HCT116 (cell line): ENCODE measurements around the gene EPN1. TPM values are rescaled to one million over a fixed set of nuclear protein-coding genes. Genes with fewer than 3 reads are reported as not detected.

ENCODE experiments used
- ATAC-seq: fragments of 200-7000 bp; cut with Tn5 transposase; 2 replicates; pipeline ENCODE4 v1.9.1; 2020; ENCODE audit warnings: mild to moderate bottlenecking, moderate library complexity
- BruUV-seq: library from RNA; stranded (reverse); fragments of 400-500 nt; replicated peaks from 2 replicates; lab custom pipeline; 2021; lab: Mats Ljungman, UMichigan
- CTCF ChIA-PET: fragments of 300-600 bp; sonication (Branson Sonifier 250); formaldehyde crosslinking; loops from one replicate; lab custom pipeline; 2021; ENCODE audit warnings: antibody characterized with exemption; lab: Charles Lee
- POLR2A ChIA-PET: fragments of 300-600, 350-600 bp; sonication (Branson Sonifier 250); formaldehyde crosslinking; loops from one replicate; lab custom pipeline; 2021; ENCODE audit warnings: antibody characterized with exemption; lab: Charles Lee
- RAD21 ChIA-PET, 2 experiments: fragments of 300-600 bp; sonication (Branson Sonifier 250); formaldehyde crosslinking; loops; one replicate each; lab custom pipeline; 2023; ENCODE audit warnings: low total read pairs in 2 of 2; ENCODE audit not compliant: uncharacterized antibody in 2 of 2, unreplicated experiment in 2 of 2, low non-redundant PET in 1 of 2; lab: Charles Lee
- DNase-seq: peaks from one replicate; pipeline ENCODE4 v3.0.0-alpha.2; 2010; ENCODE audit warnings: low read depth, low spot score
- H2AFZ ChIP-seq: fragments of 200-600 bp; shearing (Covaris generic), sonication (generic); 2 replicates; pipeline ENCODE4 v1.6.1; 2017; ENCODE audit warnings: low read depth, mixed run types, mixed read lengths, antibody characterized with exemption, low read length; ENCODE audit not compliant: poor library complexity, severe bottlenecking
- H3K27ac ChIP-seq: 2 replicates; pipeline ENCODE4 v1.5.1; 2012; ENCODE audit warnings: low read depth, low read length
- H3K27me3 ChIP-seq: fragments of 200-600 bp; sonication (generic); 2 replicates; pipeline ENCODE4 v1.6.1; 2016; ENCODE audit warnings: mixed run types, low read length, mixed read lengths; ENCODE audit not compliant: insufficient read depth
- H3K36me3 ChIP-seq, 2 experiments: fragments of 200-500 bp in 1 of 2; fragments of 200-600 bp in 1 of 2; sonication (Bioruptor generic) in 1 of 2; sonication (generic) in 1 of 2; 2 replicates each; pipeline versions ENCODE4 v1.5.1 to v1.6.1; 2014 to 2016; ENCODE audit warnings: low read length in 2 of 2, inconsistent platforms in 1 of 2, mixed read lengths in 1 of 2, mixed run types in 1 of 2; ENCODE audit not compliant: insufficient read depth in 2 of 2, control insufficient read depth in 1 of 2
- H3K4me1 ChIP-seq, 2 experiments: fragments of 200-600 bp in 1 of 2; sonication (generic) in 1 of 2; 2 replicates each; pipeline versions ENCODE4 v1.5.1 to v1.6.1; 2012 to 2017; ENCODE audit warnings: low read length in 2 of 2, inconsistent platforms in 1 of 2, mild to moderate bottlenecking in 1 of 2, mixed read lengths in 1 of 2, mixed run types in 1 of 2, moderate library complexity in 1 of 2; ENCODE audit not compliant: insufficient read depth in 2 of 2, control insufficient read depth in 1 of 2
- H3K4me2 ChIP-seq: fragments of 200-600 bp; sonication (generic); 2 replicates; pipeline ENCODE4 v1.6.1; 2017; ENCODE audit warnings: mixed run types, low read length, mixed read lengths
- H3K4me3 ChIP-seq, 2 experiments: fragments of 200-600 bp in 1 of 2; sonication (generic) in 1 of 2; replicated peaks in 1 of 2; 2 replicates each; pipeline ENCODE4 v1.5.1; 2011 to 2016; ENCODE audit warnings: low read length in 2 of 2, control low read depth in 1 of 2, low read depth in 1 of 2, mild to moderate bottlenecking in 1 of 2, mixed read lengths in 1 of 2, mixed run types in 1 of 2
- H3K79me2 ChIP-seq: fragments of 200-600 bp; sonication (generic); 2 replicates; pipeline ENCODE4 v1.6.1; 2017; ENCODE audit warnings: mild to moderate bottlenecking, mixed run types, low read length, moderate library complexity, mixed read lengths; ENCODE audit not compliant: insufficient read depth
- H3K9ac ChIP-seq: fragments of 200-600 bp; sonication (generic); 2 replicates; pipeline ENCODE4 v1.6.1; 2016; ENCODE audit warnings: low read length, mixed read lengths
- H3K9me2 ChIP-seq: fragments of 200-600 bp; sonication (generic), shearing (Covaris generic); 2 replicates; pipeline ENCODE4 v1.6.1; 2017; ENCODE audit warnings: mixed run types, mild to moderate bottlenecking, moderate library complexity; ENCODE audit not compliant: insufficient read depth
- H3K9me3 ChIP-seq, 2 experiments: fragments of 200-500 bp in 1 of 2; fragments of 200-600 bp in 1 of 2; sonication (Bioruptor generic) in 1 of 2; sonication (generic) in 1 of 2; 2 replicates each; pipeline ENCODE4 v1.6.1; 2014 to 2017; ENCODE audit warnings: low read length in 2 of 2, mixed read lengths in 2 of 2, inconsistent platforms in 1 of 2, low read depth in 1 of 2, mild to moderate bottlenecking in 1 of 2, mixed run types in 1 of 2, moderate library complexity in 1 of 2; ENCODE audit not compliant: control insufficient read depth in 1 of 2, insufficient read depth in 1 of 2
- H4K20me1 ChIP-seq: fragments of 200-600 bp; sonication (generic), shearing (Covaris generic); 2 replicates; pipeline ENCODE4 v1.6.1; 2017; ENCODE audit warnings: mixed run types, mild to moderate bottlenecking, moderate library complexity; ENCODE audit not compliant: insufficient read depth
- EGR1 ChIP-seq: IDR thresholded peaks from 2 replicates; pipeline ENCODE4 v1.6.1; 2012; ENCODE audit warnings: low read depth
- FOSL1 ChIP-seq: IDR thresholded peaks from 2 replicates; pipeline ENCODE4 v1.6.1; 2012; ENCODE audit warnings: low read depth
- MAX ChIP-seq: IDR thresholded peaks from 2 replicates; pipeline ENCODE4 v1.6.1; 2012
- POLR2A ChIP-seq: IDR thresholded peaks from 2 replicates; pipeline ENCODE4 v1.7.0; 2011; ENCODE audit warnings: borderline replicate concordance; ENCODE audit not compliant: insufficient read depth, insufficient read length; ENCODE audit errors: extremely low read depth
- POLR2AphosphoS5 ChIP-seq: IDR thresholded peaks from 2 replicates; pipeline ENCODE4 v1.6.1; 2011; ENCODE audit warnings: mild to moderate bottlenecking, low read depth, low read length, moderate library complexity
- SIN3A ChIP-seq: IDR thresholded peaks from 2 replicates; pipeline ENCODE4 v1.6.1; 2012; ENCODE audit warnings: low read depth
- YY1 ChIP-seq: IDR thresholded peaks from 2 replicates; pipeline ENCODE4 v1.6.1; 2011; ENCODE audit warnings: low read length, low read depth, moderate library complexity, mild to moderate bottlenecking; ENCODE audit not compliant: insufficient replicate concordance; ENCODE audit errors: extremely low read depth
- ZFX ChIP-seq: fragments of 450-650 bp; IDR thresholded peaks from 2 replicates; pipeline ENCODE4 v1.6.1; 2017
- ZNF274 ChIP-seq: fragments of 200-500 bp; sonication (Bioruptor generic); IDR thresholded peaks from 2 replicates; pipeline ENCODE4 v1.6.1; 2014; ENCODE audit warnings: mild to moderate bottlenecking, low read depth, low read length, inconsistent platforms
- intact Hi-C: fragments of 100-400 bp; cut with micrococcal nuclease; formaldehyde crosslinking; loops from 2 replicates; pipeline ENCODE4 v1.10.0; 2022
- total RNA-seq: library from RNA; stranded (reverse); gene quantifications from one replicate; pipeline ENCODE4 v1.2.1, GENCODE V29; 2021; ENCODE audit not compliant: unreplicated experiment

EPN1 gene
- total RNA-seq, 1 experiment from 2014 or later: 122 TPM

- Histone ChIP-seq H3K27me3 (no peaks in the 10 kb centered on the region), H3K36me3 (peaks cover 3 to 8% of the 10 kb centered on the region in 2 experiments; a peak in 2 of 4 replicates), H3K9me2 (no peaks in the 10 kb centered on the region), H3K9ac (peak overlapping the region; percentile 99), H3K27ac (peak overlapping the region; percentile 85), H3K79me2 (peaks cover 42% of the 10 kb centered on the region), H4K20me1 (no peaks in the 10 kb centered on the region; the same call in 1 of the 2 replicates), H3K4me1 (peaks cover 18 to 29% of the 10 kb centered on the region in 2 experiments; a peak in 3 of 4 replicates), H3K9me3 (no peaks in the 10 kb centered on the region)
- ChIA-PET CTCF (interaction anchor here (0.6 to 1.6 kb wide), 14 partner anchors 11 to 679 kb away, joined by 3 to 24 read pairs (median 4); partner anchors contain the start of genes FIZ1, ZNF581, ZNF628 and ZNF865), RAD21 (interaction anchor here in 1 of 2 experiments (0.7 kb wide), 1 partner anchor 22 kb away, joined by 6 read pairs; no protein-coding TSS in a partner anchor), POLR2A (interaction anchor here (0.7 to 2.4 kb wide), 15 partner anchors 9 to 1787 kb away, joined by 3 to 15 read pairs (median 4); partner anchors contain the start of genes FIZ1, MYADM, PPP1R12C and TMEM238)
- intact Hi-C loops: no loop called here
- peak; percentile 99 for DNase-seq
- no TSS peak for BruUV-seq
- TF ChIP-seq YY1: peak; percentile 4
- no peak for TF ChIP-seq ZNF274
- TF ChIP-seq, all 23 proteins: peak for 1
- Histone ChIP-seq H2AFZ (no peak overlapping the region), H3K4me3 (peak overlapping the region; percentile 67 to 87), H3K4me2 (peak overlapping the region; percentile 79)
- ATAC-seq: peak; percentile 83
These were observed 20.6 kb upstream of the EPN1 start for GRCh38 chr19:55654323-55654867.

GRCh38 chr19:55654868-55655647 lies 20.0 kb upstream of the EPN1 start, which contains the start of gene U2AF2:
Gene U2AF2, plus strand, starts transcription at chr19:55655035. Its CDS starts 70 bp downstream, at chr19:55655105.
- Histone ChIP-seq H3K79me2 (peaks cover 49% of the 10 kb centered on the region), H3K4me1 (peaks cover 18 to 29% of the 10 kb centered on the region in 2 experiments; a peak in 3 of 4 replicates), H3K4me3 (peak within 1 kb of the TSS; percentile 93 to 94), H3K4me2 (peak within 1 kb of the TSS; percentile 79), H3K9me3 (no peaks in the 10 kb centered on the region), H3K27me3 (no peaks in the 10 kb centered on the region), H3K9me2 (no peaks in the 10 kb centered on the region), H2AFZ (no peak within 1 kb of the TSS), H3K27ac (peak within 1 kb of the TSS; percentile 99), H3K9ac (peak within 1 kb of the TSS; percentile 99), H3K36me3 (peaks cover 9 to 14% of the 10 kb centered on the region in 2 experiments; a peak in 3 of 4 replicates), H4K20me1 (no peaks in the 10 kb centered on the region; the same call in 1 of the 2 replicates)
- ChIA-PET RAD21 (no interaction called here), POLR2A (interaction anchor here (0.7 to 2.4 kb wide), 14 partner anchors 9 to 1787 kb away, joined by 3 to 15 read pairs (median 4); partner anchors contain the start of genes FIZ1, MYADM, PPP1R12C and TMEM238), CTCF (interaction anchor here (0.6 to 1.6 kb wide), 14 partner anchors 12 to 678 kb away, joined by 3 to 24 read pairs (median 4); partner anchors contain the start of genes FIZ1, ZNF581, ZNF628 and ZNF865)
- DNase-seq (peak; percentile 87), ATAC-seq (peak; percentile 62)
- TF ChIP-seq YY1: peak; percentile 94
- peak; percentile 95 for TF ChIP-seq MAX
- TF ChIP-seq POLR2AphosphoS5: peak; percentile 86
- TF ChIP-seq ZFX: peak; percentile 74; the same call in 1 of the 2 replicates
- 0 out of 2 replicates have a peak, but pooled peaks have one; percentile 12 for TF ChIP-seq SIN3A
- TF ChIP-seq POLR2A: peak; percentile 59
- TF ChIP-seq EGR1: no peak
- no peak for TF ChIP-seq FOSL1
- no TSS peak for BruUV-seq
- intact Hi-C loops: no loop called here
